HepG2 (cell line): ENCODE measurements around the gene PTGIS. TPM values are rescaled to one million over a fixed set of nuclear protein-coding genes. Genes with fewer than 3 reads are reported as not detected.

Experiments used
- ELF1 ChIP-seq: sonication (generic); formaldehyde crosslinking; IDR thresholded peaks from 2 replicates; pipeline ENCODE4 v1.4.0; 2020; ENCODE audit warnings: missing genetic modification reagents
- FIP1L1 ChIP-seq: fragments of 200-400 bp; formaldehyde crosslinking; IDR thresholded peaks from 2 replicates; pipeline ENCODE4 v1.6.1; 2018; ENCODE audit warnings: low read depth, mild to moderate bottlenecking, low read length, moderate library complexity, borderline replicate concordance; ENCODE audit not compliant: insufficient read depth
- HOXA9 ChIP-seq: sonication (generic); formaldehyde crosslinking; IDR thresholded peaks from 2 replicates; pipeline ENCODE4 v1.8.1; 2022; ENCODE audit warnings: missing genetic modification reagents, mild to moderate bottlenecking, moderate library complexity, borderline replicate concordance
- KDM4B ChIP-seq: sonication (generic); formaldehyde crosslinking; IDR thresholded peaks from 2 replicates; pipeline ENCODE4 v1.4.0; 2020; ENCODE audit warnings: missing genetic modification reagents
- MAZ ChIP-seq, 2 experiments: sonication (generic) in 1 of 2; formaldehyde crosslinking in 1 of 2; IDR thresholded peaks; 2 replicates each; pipeline versions ENCODE4 v1.5.0 to v1.6.1; 2012 to 2020; ENCODE audit warnings: low read depth in 2 of 2, mild to moderate bottlenecking in 2 of 2, borderline replicate concordance in 1 of 2, improper control_type of control experiment in 1 of 2, low read length in 1 of 2, missing genetic modification reagents in 1 of 2, moderate library complexity in 1 of 2
- MTA3 ChIP-seq: sonication (generic); formaldehyde crosslinking; IDR thresholded peaks from 2 replicates; pipeline ENCODE4 v1.4.0; 2020; ENCODE audit warnings: missing genetic modification reagents
- PPARG ChIP-seq: conservative IDR thresholded peaks from 2 replicates; pipeline ENCODE4 v1.6.1; 2016; ENCODE audit warnings: missing biosample characterization, missing genetic modification reagents
- SRF ChIP-seq: IDR thresholded peaks from 2 replicates; pipeline ENCODE4 v1.6.1; 2011; ENCODE audit warnings: mild to moderate bottlenecking, low read depth, low read length, moderate library complexity
- ZNF143 ChIP-seq: sonication (generic); formaldehyde crosslinking; IDR thresholded peaks from 2 replicates; pipeline ENCODE4 v1.4.0; 2020; ENCODE audit warnings: missing genetic modification reagents
- ZNF225 ChIP-seq: sonication (generic); formaldehyde crosslinking; IDR thresholded peaks from 2 replicates; pipeline ENCODE4 v1.4.0; 2020; ENCODE audit warnings: mild to moderate bottlenecking, missing genetic modification reagents
- ZNF724P ChIP-seq: sonication (generic); formaldehyde crosslinking; IDR thresholded peaks from 2 replicates; pipeline ENCODE4 v1.8.0; 2022; ENCODE audit warnings: missing genetic modification reagents, borderline replicate concordance
- ZSCAN12 ChIP-seq: sonication (generic); formaldehyde crosslinking; IDR thresholded peaks from 2 replicates; pipeline ENCODE4 v1.9.0; 2021; ENCODE audit warnings: mild to moderate bottlenecking, missing genetic modification reagents
- polyA plus RNA-seq, 8 experiments: library from polyadenylated mRNA; depleted of rRNA in 3 of 8; stranded (reverse) in 7 of 8; unstranded in 1 of 8; fragments of >200 nt; fragmentation: Illumina TruSeq in 4 of 8; extraction: Trizol in 4 of 8; gene quantifications; 2 replicates each; pipeline versions ENCODE4 v1.2.1 to v1.2.3, GENCODE V29; 2011 to 2016; ENCODE audit warnings: low read depth in 4 of 8, missing spikeins in 1 of 8, mixed read lengths in 1 of 8; ENCODE audit not compliant: insufficient read depth in 1 of 8
- total RNA-seq, 5 experiments: library from RNA; depleted of rRNA; stranded (reverse); fragments of >200 nt; fragmentation: Illumina TruSeq; extraction: Trizol; gene quantifications; 2 replicates each; pipeline ENCODE4 v1.2.3, GENCODE V29; 2016; ENCODE audit warnings: low read depth in 1 of 5
- TF ChIP-seq, protein P1 (sequence below): sonication (generic); formaldehyde crosslinking; IDR thresholded peaks from 2 replicates; pipeline ENCODE4 v1.5.1; 2020; ENCODE audit warnings: missing genetic modification reagents, mild to moderate bottlenecking, borderline replicate concordance
- TF ChIP-seq, protein P2 (sequence below): sonication (generic); formaldehyde crosslinking; IDR thresholded peaks from 2 replicates; pipeline ENCODE4 v1.8.1; 2023; ENCODE audit warnings: missing genetic modification reagents, mild to moderate bottlenecking, borderline replicate concordance
- TF ChIP-seq, protein P3 (sequence below): sonication (generic); formaldehyde crosslinking; IDR thresholded peaks from 2 replicates; pipeline ENCODE4 v1.4.0; 2020; ENCODE audit warnings: missing genetic modification reagents, mild to moderate bottlenecking, borderline replicate concordance
- TF ChIP-seq, protein P4 (sequence below): IDR thresholded peaks from 2 replicates; pipeline ENCODE4 v1.6.1; 2016
- TF ChIP-seq, protein P5 (sequence below): sonication (generic); formaldehyde crosslinking; IDR thresholded peaks from 2 replicates; pipeline ENCODE4 v1.5.0; 2020; ENCODE audit warnings: missing genetic modification reagents
- TF ChIP-seq, protein P6 (sequence below): sonication (generic); formaldehyde crosslinking; IDR thresholded peaks from 2 replicates; pipeline ENCODE4 v1.5.0; 2020; ENCODE audit warnings: mild to moderate bottlenecking, missing genetic modification reagents, borderline replicate concordance

Gene PTGIS
- total and polyA plus RNA-seq, 2 of the 13 experiments (the other 11 are each of a cell fraction or from before 2014, with no cell fraction given) = not detected

DNA sequence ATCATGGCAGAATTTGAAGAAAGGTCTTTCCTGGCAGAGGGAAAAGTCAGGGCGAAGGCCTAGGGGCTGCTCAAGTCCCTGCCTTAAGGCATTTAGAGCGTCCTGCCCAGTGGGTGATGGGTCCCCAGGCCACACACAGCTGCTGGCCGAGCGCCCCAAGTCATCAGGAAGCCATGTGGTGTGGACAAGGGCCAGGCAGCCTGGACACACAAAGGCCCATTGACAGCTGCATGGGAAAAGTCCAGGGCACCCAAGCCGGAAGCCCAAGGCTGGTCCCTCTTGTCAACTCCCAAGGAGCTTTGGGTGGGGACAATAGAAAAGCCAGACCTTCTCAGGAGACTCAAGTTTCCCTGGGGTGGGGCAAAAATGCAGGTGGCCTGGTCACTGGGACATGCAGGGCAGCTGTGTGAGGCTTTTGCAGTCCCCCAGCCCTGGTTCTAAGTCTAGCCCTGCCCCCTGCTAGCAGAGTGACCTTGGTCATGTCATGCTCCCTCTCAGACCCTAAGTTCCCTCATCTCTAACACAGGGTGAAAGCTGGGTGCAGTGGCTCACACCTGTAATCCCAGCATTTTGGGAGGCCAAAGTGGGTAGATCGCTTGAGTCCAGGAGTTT is 44.3 kb upstream of the PTGIS start (continued):
- TF ChIP-seq, protein P1, sequence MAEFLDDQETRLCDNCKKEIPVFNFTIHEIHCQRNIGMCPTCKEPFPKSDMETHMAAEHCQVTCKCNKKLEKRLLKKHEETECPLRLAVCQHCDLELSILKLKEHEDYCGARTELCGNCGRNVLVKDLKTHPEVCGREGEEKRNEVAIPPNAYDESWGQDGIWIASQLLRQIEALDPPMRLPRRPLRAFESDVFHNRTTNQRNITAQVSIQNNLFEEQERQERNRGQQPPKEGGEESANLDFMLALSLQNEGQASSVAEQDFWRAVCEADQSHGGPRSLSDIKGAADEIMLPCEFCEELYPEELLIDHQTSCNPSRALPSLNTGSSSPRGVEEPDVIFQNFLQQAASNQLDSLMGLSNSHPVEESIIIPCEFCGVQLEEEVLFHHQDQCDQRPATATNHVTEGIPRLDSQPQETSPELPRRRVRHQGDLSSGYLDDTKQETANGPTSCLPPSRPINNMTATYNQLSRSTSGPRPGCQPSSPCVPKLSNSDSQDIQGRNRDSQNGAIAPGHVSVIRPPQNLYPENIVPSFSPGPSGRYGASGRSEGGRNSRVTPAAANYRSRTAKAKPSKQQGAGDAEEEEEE (CRISPR knock-in tag) = no peak
- TF ChIP-seq MTA3 (CRISPR knock-in tag) (no peak), ZNF143 (CRISPR knock-in tag) (0 out of 2 replicates have a peak, but pooled peaks have one; percentile 31), MAZ (IDR thresholded peaks at IDR 0.05; ENCODE audit: borderline replicate concordance, low read depth, low read length) (no peak), MAZ (CRISPR knock-in tag; IDR thresholded peaks at IDR 0.05; ENCODE audit: low read depth) (no peak), ZNF724P (CRISPR knock-in tag) (no peak), PPARG (0 out of 2 replicates have a peak, but pooled peaks have one; percentile 55), ZSCAN12 (CRISPR knock-in tag) (peak; percentile 73; the same call in 1 of the 2 replicates), HOXA9 (no peak), ELF1 (peak; percentile 85), FIP1L1 (no peak), KDM4B (CRISPR knock-in tag) (0 out of 2 replicates have a peak, but pooled peaks have one; percentile 44), ZNF225 (CRISPR knock-in tag) (peak; percentile 73; the same call in 1 of the 2 replicates), SRF (no peak)
- TF ChIP-seq, protein P2, sequence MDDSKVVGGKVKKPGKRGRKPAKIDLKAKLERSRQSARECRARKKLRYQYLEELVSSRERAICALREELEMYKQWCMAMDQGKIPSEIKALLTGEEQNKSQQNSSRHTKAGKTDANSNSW (CRISPR knock-in tag) = 0 out of 2 replicates have a peak, but pooled peaks have one; percentile 12
- TF ChIP-seq, protein P3, sequence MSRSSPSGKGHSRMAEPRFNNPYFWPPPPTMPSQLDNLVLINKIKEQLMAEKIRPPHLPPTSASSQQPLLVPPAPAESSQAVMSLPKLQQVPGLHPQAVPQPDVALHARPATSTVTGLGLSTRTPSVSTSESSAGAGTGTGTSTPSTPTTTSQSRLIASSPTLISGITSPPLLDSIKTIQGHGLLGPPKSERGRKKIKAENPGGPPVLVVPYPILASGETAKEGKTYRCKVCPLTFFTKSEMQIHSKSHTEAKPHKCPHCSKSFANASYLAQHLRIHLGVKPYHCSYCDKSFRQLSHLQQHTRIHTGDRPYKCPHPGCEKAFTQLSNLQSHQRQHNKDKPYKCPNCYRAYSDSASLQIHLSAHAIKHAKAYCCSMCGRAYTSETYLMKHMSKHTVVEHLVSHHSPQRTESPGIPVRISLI (CRISPR knock-in tag) = no peak
- TF ChIP-seq, protein P4, sequence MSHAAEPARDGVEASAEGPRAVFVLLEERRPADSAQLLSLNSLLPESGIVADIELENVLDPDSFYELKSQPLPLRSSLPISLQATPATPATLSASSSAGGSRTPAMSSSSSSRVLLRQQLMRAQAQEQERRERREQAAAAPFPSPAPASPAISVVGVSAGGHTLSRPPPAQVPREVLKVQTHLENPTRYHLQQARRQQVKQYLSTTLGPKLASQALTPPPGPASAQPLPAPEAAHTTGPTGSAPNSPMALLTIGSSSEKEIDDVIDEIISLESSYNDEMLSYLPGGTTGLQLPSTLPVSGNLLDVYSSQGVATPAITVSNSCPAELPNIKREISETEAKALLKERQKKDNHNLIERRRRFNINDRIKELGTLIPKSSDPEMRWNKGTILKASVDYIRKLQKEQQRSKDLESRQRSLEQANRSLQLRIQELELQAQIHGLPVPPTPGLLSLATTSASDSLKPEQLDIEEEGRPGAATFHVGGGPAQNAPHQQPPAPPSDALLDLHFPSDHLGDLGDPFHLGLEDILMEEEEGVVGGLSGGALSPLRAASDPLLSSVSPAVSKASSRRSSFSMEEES (CRISPR knock-in tag) = peak; percentile 17; the same call in 1 of the 2 replicates
- TF ChIP-seq, protein P5, sequence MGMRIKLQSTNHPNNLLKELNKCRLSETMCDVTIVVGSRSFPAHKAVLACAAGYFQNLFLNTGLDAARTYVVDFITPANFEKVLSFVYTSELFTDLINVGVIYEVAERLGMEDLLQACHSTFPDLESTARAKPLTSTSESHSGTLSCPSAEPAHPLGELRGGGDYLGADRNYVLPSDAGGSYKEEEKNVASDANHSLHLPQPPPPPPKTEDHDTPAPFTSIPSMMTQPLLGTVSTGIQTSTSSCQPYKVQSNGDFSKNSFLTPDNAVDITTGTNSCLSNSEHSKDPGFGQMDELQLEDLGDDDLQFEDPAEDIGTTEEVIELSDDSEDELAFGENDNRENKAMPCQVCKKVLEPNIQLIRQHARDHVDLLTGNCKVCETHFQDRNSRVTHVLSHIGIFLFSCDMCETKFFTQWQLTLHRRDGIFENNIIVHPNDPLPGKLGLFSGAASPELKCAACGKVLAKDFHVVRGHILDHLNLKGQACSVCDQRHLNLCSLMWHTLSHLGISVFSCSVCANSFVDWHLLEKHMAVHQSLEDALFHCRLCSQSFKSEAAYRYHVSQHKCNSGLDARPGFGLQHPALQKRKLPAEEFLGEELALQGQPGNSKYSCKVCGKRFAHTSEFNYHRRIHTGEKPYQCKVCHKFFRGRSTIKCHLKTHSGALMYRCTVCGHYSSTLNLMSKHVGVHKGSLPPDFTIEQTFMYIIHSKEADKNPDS = peak; percentile 49; the same call in 1 of the 2 replicates
- TF ChIP-seq, protein P6, sequence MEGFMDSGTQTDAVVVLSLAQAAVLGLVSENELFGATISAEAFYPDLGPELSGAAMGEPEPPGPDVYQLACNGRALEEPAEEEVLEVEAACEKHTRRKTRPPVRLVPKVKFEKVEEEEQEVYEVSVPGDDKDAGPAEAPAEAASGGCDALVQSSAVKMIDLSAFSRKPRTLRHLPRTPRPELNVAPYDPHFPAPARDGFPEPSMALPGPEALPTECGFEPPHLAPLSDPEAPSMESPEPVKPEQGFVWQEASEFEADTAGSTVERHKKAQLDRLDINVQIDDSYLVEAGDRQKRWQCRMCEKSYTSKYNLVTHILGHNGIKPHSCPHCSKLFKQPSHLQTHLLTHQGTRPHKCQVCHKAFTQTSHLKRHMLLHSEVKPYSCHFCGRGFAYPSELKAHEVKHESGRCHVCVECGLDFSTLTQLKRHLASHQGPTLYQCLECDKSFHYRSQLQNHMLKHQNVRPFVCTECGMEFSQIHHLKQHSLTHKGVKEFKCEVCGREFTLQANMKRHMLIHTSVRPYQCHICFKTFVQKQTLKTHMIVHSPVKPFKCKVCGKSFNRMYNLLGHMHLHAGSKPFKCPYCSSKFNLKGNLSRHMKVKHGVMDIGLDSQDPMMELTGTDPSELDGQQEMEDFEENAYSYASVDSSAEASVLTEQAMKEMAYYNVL = peak; percentile 78
